GM12878 (cell line): ENCODE measurements around the gene HELZ. TPM values are rescaled to one million over a fixed set of nuclear protein-coding genes. Genes with fewer than 3 reads are reported as not detected.

Experiments
- ATAC-seq: fragments of 200-7000 bp; cut with Tn5 transposase; 3 replicates; pipeline ENCODE4 v1.9.1; 2020; ENCODE audit warnings: mild to moderate bottlenecking, moderate library complexity
- BruUV-seq: library from RNA; stranded (reverse); fragments of 400-500 nt; replicated peaks from 2 replicates; lab custom pipeline; 2021; lab: Mats Ljungman, UMichigan
- CTCF ChIA-PET: fragments of 300-600 bp; sonication (Branson Sonifier 250); formaldehyde crosslinking; extraction: SDS; loops from one replicate; lab custom pipeline; 2021; ENCODE audit warnings: inconsistent platforms; lab: Yijun Ruan, JAX
- POLR2A ChIA-PET: fragments of 350-600 bp; formaldehyde crosslinking; extraction: SDS; loops from one replicate; lab custom pipeline; 2021; ENCODE audit warnings: inconsistent platforms; lab: Charles Lee
- RAD21 ChIA-PET: fragments of 300-600 bp; sonication (Branson Sonifier 250); formaldehyde crosslinking; loops from one replicate; lab custom pipeline; 2023; ENCODE audit warnings: antibody characterized with exemption; ENCODE audit not compliant: unreplicated experiment; lab: Charles Lee
- SMC1A ChIA-PET: fragments of 300-600 bp; sonication (Branson Sonifier 250); formaldehyde crosslinking; loops from one replicate; lab custom pipeline; 2023; ENCODE audit not compliant: unreplicated experiment, uncharacterized antibody; lab: Charles Lee
- DNase-seq: peaks from one replicate; pipeline ENCODE4 v3.0.0-alpha.2; 2011; ENCODE audit warnings: low read depth, low spot score
- FAIRE-seq: peaks from 3 replicates; lab custom pipeline; 2011; peaks lifted over from hg19 to GRCh38; lab: Jason Lieb, UNC
- H2AFZ ChIP-seq: 2 replicates; pipeline ENCODE4 v1.6.0; 2011; ENCODE audit warnings: low read depth, low read length, control low read depth; ENCODE audit not compliant: control insufficient read depth
- H3K27ac ChIP-seq: 2 replicates; pipeline ENCODE4 v1.5.1; 2011; ENCODE audit warnings: control low read depth; ENCODE audit not compliant: control insufficient read depth, insufficient read depth
- H3K27me3 ChIP-seq, 2 experiments: replicated peaks in 1 of 2; 2 replicates each; pipeline versions ENCODE4 v1.6.0 to v1.6.1; 2011; ENCODE audit warnings: low read length in 1 of 2; ENCODE audit not compliant: control insufficient read depth in 2 of 2, insufficient read depth in 2 of 2
- H3K36me3 ChIP-seq, 2 experiments: 2 replicates each; pipeline ENCODE4 v1.5.1; 2011; ENCODE audit warnings: low read length in 1 of 2; ENCODE audit not compliant: control insufficient read depth in 2 of 2, insufficient read depth in 2 of 2
- H3K4me1 ChIP-seq: 2 replicates; pipeline ENCODE4 v1.6.1; 2011; ENCODE audit warnings: mild to moderate bottlenecking, low read length, moderate library complexity, mixed read lengths; ENCODE audit not compliant: control insufficient read depth, insufficient read depth
- H3K4me2 ChIP-seq: 2 replicates; pipeline ENCODE4 v1.6.0; 2011; ENCODE audit warnings: control low read depth; ENCODE audit not compliant: control insufficient read depth, insufficient read depth
- H3K4me3 ChIP-seq: fragments of 200-600 bp; sonication (generic); 2 replicates; pipeline ENCODE4 v1.5.1; 2016
- H3K79me2 ChIP-seq: 2 replicates; pipeline ENCODE4 v1.6.0; 2011; ENCODE audit warnings: low read length; ENCODE audit not compliant: control insufficient read depth, insufficient read depth
- H3K9ac ChIP-seq: 2 replicates; pipeline ENCODE4 v1.8.0; 2011; ENCODE audit warnings: low read length, control low read depth, mixed read lengths; ENCODE audit not compliant: control insufficient read depth, insufficient read depth
- H3K9me3 ChIP-seq: replicated peaks from 3 replicates; pipeline ENCODE4 v1.5.1; 2011; ENCODE audit warnings: mild to moderate bottlenecking, low read length; ENCODE audit not compliant: control insufficient read depth, insufficient read depth
- H4K20me1 ChIP-seq: 2 replicates; pipeline ENCODE4 v1.6.0; 2011; ENCODE audit not compliant: control insufficient read depth, insufficient read depth
- ATF2 ChIP-seq: IDR thresholded peaks from 2 replicates; pipeline ENCODE4 v1.6.1; 2012; ENCODE audit warnings: low read length, inconsistent platforms
- CHD2 ChIP-seq: IDR thresholded peaks from 2 replicates; pipeline ENCODE4 v1.6.1; 2011; ENCODE audit warnings: low read depth, low read length, improper control_type of control experiment, borderline replicate concordance
- E2F4 ChIP-seq: IDR thresholded peaks from 2 replicates; pipeline ENCODE4 v1.6.1; 2012; ENCODE audit warnings: low read depth, low read length, improper control_type of control experiment
- EED ChIP-seq: sonication (generic); IDR thresholded peaks from 2 replicates; pipeline ENCODE4 v1.6.1; 2016; ENCODE audit warnings: antibody characterized with exemption, low read depth
- ETV6 ChIP-seq, 2 experiments: fragments of 450-650 bp in 1 of 2; IDR thresholded peaks in 1 of 2; conservative IDR thresholded peaks in 1 of 2; 2 replicates each; pipeline ENCODE4 v1.6.1; 2014; ENCODE audit warnings: antibody characterized with exemption in 1 of 2, borderline replicate concordance in 1 of 2, low read depth in 1 of 2, mild to moderate bottlenecking in 1 of 2, moderate library complexity in 1 of 2
- FOXM1 ChIP-seq: IDR thresholded peaks from 2 replicates; pipeline ENCODE4 v1.6.1; 2012; ENCODE audit warnings: low read depth, mild to moderate bottlenecking, inconsistent platforms, low read length, moderate library complexity
- NR2C1 ChIP-seq: fragments of 450-650 bp; IDR thresholded peaks from 2 replicates; pipeline ENCODE4 v1.6.1; 2017; ENCODE audit warnings: antibody characterized with exemption, mild to moderate bottlenecking, moderate library complexity
- RBBP5 ChIP-seq: fragments of 200-600 bp; sonication (generic); conservative IDR thresholded peaks from 2 replicates; pipeline ENCODE4 v1.6.1; 2016
- SP1 ChIP-seq: IDR thresholded peaks from one replicate; pipeline ENCODE4 v1.6.1; 2011; ENCODE audit warnings: low read depth, low read length
- SUPT20H ChIP-seq: IDR thresholded peaks from 2 replicates; pipeline ENCODE4 v1.6.1; 2011; ENCODE audit warnings: low read depth, mild to moderate bottlenecking, low read length, moderate library complexity, borderline replicate concordance; ENCODE audit not compliant: control insufficient read depth
- TARDBP ChIP-seq: IDR thresholded peaks from 2 replicates; pipeline ENCODE4 v1.6.1; 2016; ENCODE audit warnings: borderline replicate concordance
- YY1 ChIP-seq: IDR thresholded peaks from 2 replicates; pipeline ENCODE4 v1.6.1; 2011; ENCODE audit warnings: low read depth, mild to moderate bottlenecking, low read length
- in situ Hi-C: fragments of 300-500 bp; cut with MboI; formaldehyde crosslinking; loops from 9 replicates; pipeline ENCODE4 v1.14.3; 2018; ENCODE audit warnings: mixed read lengths
- intact Hi-C: fragments of 100-400 bp; cut with micrococcal nuclease; formaldehyde crosslinking; loops from one replicate; pipeline ENCODE4 v1.14.2; 2022; ENCODE audit not compliant: unreplicated experiment
- polyA plus RNA-seq, 11 experiments: library from polyadenylated mRNA; depleted of rRNA in 4 of 11; unstranded in 6 of 11; stranded (reverse) in 5 of 11; fragments of >200 nt; fragmentation: Nextera tagmentation in 4 of 11; fragmentation: Illumina TruSeq in 1 of 11; extraction: Ambion mirVana in 4 of 11; extraction: Trizol in 1 of 11; gene quantifications; 1 replicate in 1 of 11; 2 replicates in 10 of 11; pipeline versions ENCODE4 v1.2.1 to v1.2.3, GENCODE V29; 2011 to 2016; ENCODE audit warnings: inconsistent platforms in 2 of 11, missing spikeins in 2 of 11, low read depth in 1 of 11
- total RNA-seq, 4 experiments: library from RNA; depleted of rRNA in 3 of 4; stranded (reverse); fragments of >200 nt in 3 of 4; fragmentation: Illumina TruSeq in 1 of 4; extraction: Trizol in 1 of 4; gene quantifications; 2 replicates each; pipeline versions ENCODE4 v1.2.1 to v1.2.3, GENCODE V29; 2013 to 2021

HELZ gene
- total and polyA plus RNA-seq, 10 of the 15 experiments (the other 5 are each of a cell fraction or from before 2014, with no cell fraction given), result 1.5 to 36.8 (median 19.1) TPM

- no peaks in the 10 kb centered on the region for H3K4me1 ChIP-seq
- ATAC-seq (no peak), DNase-seq (no peak)
- H3K79me2 ChIP-seq, result no peaks in the 10 kb centered on the region
- no peak overlapping the region for H3K27ac ChIP-seq
- H4K20me1 ChIP-seq, result no peaks in the 10 kb centered on the region
- intact Hi-C loops, result no loop called here
- H3K4me3 ChIP-seq, result no peak overlapping the region
- SMC1A ChIA-PET, result interaction anchor here (1.2 to 2.3 kb wide), 2 partner anchors 8 to 13 kb away, joined by 4 to 11 read pairs; no protein-coding TSS in a partner anchor
- peaks cover 0 to 3% of the 10 kb centered on the region in 2 experiments; a peak in 3 of 4 replicates for H3K36me3 ChIP-seq
- no peak overlapping the region for H2AFZ ChIP-seq
- TF ChIP-seq E2F4 (no peak), SP1 (no peak), EED (no peak), NR2C1 (no peak), ATF2 (no peak), SUPT20H (no peak), RBBP5 (no peak), TARDBP (no peak), CHD2 (no peak), YY1 (no peak), ETV6 (conservative IDR thresholded peaks at IDR 0.05 in 1 of 2, IDR thresholded peaks at IDR 0.05 in 1 of 2; ENCODE audit: borderline replicate concordance in 1 of 2, low read depth in 1 of 2) (no peak), FOXM1 (no peak)
- TF ChIP-seq, all 136 proteins: peak for 0
- FAIRE-seq, result no peak
- ChIA-PET POLR2A (no interaction called here), CTCF (interaction anchor here (1.0 kb wide), 1 partner anchor 8 kb away, joined by 5 read pairs; no protein-coding TSS in a partner anchor), RAD21 (interaction anchor here (1.7 kb wide), 1 partner anchor 8 kb away, joined by 5 read pairs; no protein-coding TSS in a partner anchor)
- TSS peak; percentile 19 for BruUV-seq
- H3K9ac ChIP-seq, result no peak overlapping the region
- in situ Hi-C loops, result no loop called here
- H3K27me3 ChIP-seq, result no peaks in the 10 kb centered on the region
- H3K9me3 ChIP-seq, result no peaks in the 10 kb centered on the region
- no peak overlapping the region for H3K4me2 ChIP-seq
Measured at GRCh38 chr17:67090341-67090740, 154.7 kb downstream of the HELZ start.
